ENCODE data around the gene MAGI1.

- TF ChIP-seq, protein P1, sequence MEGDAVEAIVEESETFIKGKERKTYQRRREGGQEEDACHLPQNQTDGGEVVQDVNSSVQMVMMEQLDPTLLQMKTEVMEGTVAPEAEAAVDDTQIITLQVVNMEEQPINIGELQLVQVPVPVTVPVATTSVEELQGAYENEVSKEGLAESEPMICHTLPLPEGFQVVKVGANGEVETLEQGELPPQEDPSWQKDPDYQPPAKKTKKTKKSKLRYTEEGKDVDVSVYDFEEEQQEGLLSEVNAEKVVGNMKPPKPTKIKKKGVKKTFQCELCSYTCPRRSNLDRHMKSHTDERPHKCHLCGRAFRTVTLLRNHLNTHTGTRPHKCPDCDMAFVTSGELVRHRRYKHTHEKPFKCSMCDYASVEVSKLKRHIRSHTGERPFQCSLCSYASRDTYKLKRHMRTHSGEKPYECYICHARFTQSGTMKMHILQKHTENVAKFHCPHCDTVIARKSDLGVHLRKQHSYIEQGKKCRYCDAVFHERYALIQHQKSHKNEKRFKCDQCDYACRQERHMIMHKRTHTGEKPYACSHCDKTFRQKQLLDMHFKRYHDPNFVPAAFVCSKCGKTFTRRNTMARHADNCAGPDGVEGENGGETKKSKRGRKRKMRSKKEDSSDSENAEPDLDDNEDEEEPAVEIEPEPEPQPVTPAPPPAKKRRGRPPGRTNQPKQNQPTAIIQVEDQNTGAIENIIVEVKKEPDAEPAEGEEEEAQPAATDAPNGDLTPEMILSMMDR (IDR thresholded peaks at IDR 0.05): no peak
- no peak for TF ChIP-seq EP300 (IDR thresholded peaks at IDR 0.05; ENCODE audit: borderline replicate concordance in 1 of 2, low read depth in 1 of 2, low read length in 1 of 2)
- TF ChIP-seq SMC3 (IDR thresholded peaks at IDR 0.05; ENCODE audit: low read depth, low read length): no peak
- TF ChIP-seq JUND (IDR thresholded peaks at IDR 0.05): no peak
- no peak for TF ChIP-seq POLR2AphosphoS5 (IDR thresholded peaks at IDR 0.05; ENCODE audit: low read depth, low read length)
Observed at GRCh38 chr3:65875393-65876027, 163.2 kb downstream of the MAGI1 start.

All from SK-N-SH (cell line).